Neuronal stem cell (in vitro differentiated cells): Measurements from ENCODE around the gene ADCY10.

ENCODE experiments used
- DNase-seq: peaks from one replicate; pipeline ENCODE4 v3.0.0-alpha.2; 2013; ENCODE audit warnings: low spot score
- H2AFZ ChIP-seq: one replicate; pipeline ENCODE4 v1.6.1; 2013; ENCODE audit warnings: mild to moderate bottlenecking, low read length, inconsistent platforms
- H2AK5ac ChIP-seq: 2 replicates; pipeline ENCODE4 v1.6.1; 2013; ENCODE audit warnings: low read depth, mild to moderate bottlenecking, inconsistent platforms, low read length, moderate library complexity, mixed read lengths
- H2BK120ac ChIP-seq: 2 replicates; pipeline ENCODE4 v1.6.1; 2013; ENCODE audit warnings: low read depth, mild to moderate bottlenecking, inconsistent platforms, low read length, moderate library complexity, mixed read lengths
- H2BK12ac ChIP-seq: one replicate; pipeline ENCODE4 v1.6.1; 2013; ENCODE audit warnings: low read length, inconsistent platforms
- H2BK15ac ChIP-seq: 2 replicates; pipeline ENCODE4 v1.6.1; 2013; ENCODE audit warnings: mild to moderate bottlenecking, low read length, inconsistent platforms, mixed read lengths
- H2BK5ac ChIP-seq: one replicate; pipeline ENCODE4 v1.6.1; 2013; ENCODE audit warnings: inconsistent platforms, mild to moderate bottlenecking, low read length, moderate library complexity
- H3K14ac ChIP-seq: one replicate; pipeline ENCODE4 v1.6.1; 2013; ENCODE audit warnings: low read length, inconsistent platforms
- H3K18ac ChIP-seq: 2 replicates; pipeline ENCODE4 v1.6.1; 2013; ENCODE audit warnings: low read length, inconsistent platforms
- H3K23ac ChIP-seq: 2 replicates; pipeline ENCODE4 v1.6.1; 2013; ENCODE audit warnings: low read depth, mild to moderate bottlenecking, mixed read lengths, low read length, inconsistent platforms; ENCODE audit not compliant: poor library complexity
- H3K27ac ChIP-seq: replicated peaks from 3 replicates; pipeline ENCODE4 v1.5.1; 2013; ENCODE audit warnings: low read length, inconsistent platforms
- H3K27me3 ChIP-seq, 3 experiments: 2 replicates each; pipeline ENCODE4 v1.6.1; 2013; ENCODE audit warnings: low read length in 3 of 3, mild to moderate bottlenecking in 2 of 3, inconsistent platforms in 1 of 3, low read depth in 1 of 3, mixed read lengths in 1 of 3, moderate library complexity in 1 of 3; ENCODE audit not compliant: control insufficient read depth in 3 of 3, insufficient read depth in 3 of 3
- H3K36me3 ChIP-seq, 2 donors: replicated peaks in 1 of 2; 2 replicates each; pipeline ENCODE4 v1.6.1; 2013; ENCODE audit warnings: low read length in 2 of 2; ENCODE audit not compliant: control insufficient read depth in 2 of 2, insufficient read depth in 2 of 2
- H3K4ac ChIP-seq: 2 replicates; pipeline ENCODE4 v1.6.1; 2013; ENCODE audit warnings: inconsistent platforms, mild to moderate bottlenecking, low read length, moderate library complexity
- H3K4me1 ChIP-seq, 2 donors: 1 replicate in 1 of 2; 2 replicates in 1 of 2; pipeline ENCODE4 v1.6.1; 2013; ENCODE audit warnings: low read length in 2 of 2, low read depth in 1 of 2; ENCODE audit not compliant: control insufficient read depth in 2 of 2, insufficient read depth in 1 of 2
- H3K4me2 ChIP-seq: one replicate; pipeline ENCODE4 v1.6.1; 2013; ENCODE audit warnings: mild to moderate bottlenecking, low read length, inconsistent platforms; ENCODE audit not compliant: insufficient read depth, poor library complexity, severe bottlenecking
- H3K4me3 ChIP-seq, 2 donors: 2 replicates each; pipeline ENCODE4 v1.5.1; 2013; ENCODE audit warnings: low read length in 2 of 2, mild to moderate bottlenecking in 2 of 2, inconsistent platforms in 1 of 2, moderate library complexity in 1 of 2
- H3K79me1 ChIP-seq: one replicate; pipeline ENCODE4 v1.6.1; 2013; ENCODE audit warnings: low read depth, mild to moderate bottlenecking, inconsistent platforms, low read length, moderate library complexity
- H3K9ac ChIP-seq: one replicate; pipeline ENCODE4 v1.6.1; 2013; ENCODE audit warnings: mild to moderate bottlenecking, low read depth, low read length, inconsistent platforms; ENCODE audit not compliant: poor library complexity
- H3K9me3 ChIP-seq, 2 donors: replicated peaks in 1 of 2; 2 replicates each; pipeline versions ENCODE3 to v1.6.1; 2013; ENCODE audit warnings: low read length in 2 of 2, mild to moderate bottlenecking in 2 of 2, inconsistent platforms in 1 of 2, low read depth in 1 of 2, mixed read lengths in 1 of 2, moderate library complexity in 1 of 2; ENCODE audit not compliant: control insufficient read depth in 2 of 2, insufficient read depth in 1 of 2
- H4K8ac ChIP-seq: one replicate; pipeline ENCODE4 v1.6.1; 2013; ENCODE audit warnings: low read depth, mild to moderate bottlenecking, inconsistent platforms, low read length, moderate library complexity
- H4K91ac ChIP-seq: one replicate; pipeline ENCODE4 v1.6.1; 2013; ENCODE audit warnings: low read length, low read depth, mild to moderate bottlenecking, inconsistent platforms; ENCODE audit not compliant: poor library complexity
- WGBS, 2 donors: extraction: QIAGEN DNeasy Blood & Tissue Kit; methylation state at CpG; one replicate each; pipeline ENCODE4 v1.1.7; 2013; ENCODE audit warnings: missing lambda C conversion rate in 2 of 2, mixed read lengths in 1 of 2; ENCODE audit not compliant: insufficient read length in 2 of 2, insufficient replicate concordance in 1 of 2; ENCODE audit errors: extremely low coverage in 2 of 2; 5-methylcytosine and 5-hydroxymethylcytosine counted together

Gene ADCY10

DNA sequence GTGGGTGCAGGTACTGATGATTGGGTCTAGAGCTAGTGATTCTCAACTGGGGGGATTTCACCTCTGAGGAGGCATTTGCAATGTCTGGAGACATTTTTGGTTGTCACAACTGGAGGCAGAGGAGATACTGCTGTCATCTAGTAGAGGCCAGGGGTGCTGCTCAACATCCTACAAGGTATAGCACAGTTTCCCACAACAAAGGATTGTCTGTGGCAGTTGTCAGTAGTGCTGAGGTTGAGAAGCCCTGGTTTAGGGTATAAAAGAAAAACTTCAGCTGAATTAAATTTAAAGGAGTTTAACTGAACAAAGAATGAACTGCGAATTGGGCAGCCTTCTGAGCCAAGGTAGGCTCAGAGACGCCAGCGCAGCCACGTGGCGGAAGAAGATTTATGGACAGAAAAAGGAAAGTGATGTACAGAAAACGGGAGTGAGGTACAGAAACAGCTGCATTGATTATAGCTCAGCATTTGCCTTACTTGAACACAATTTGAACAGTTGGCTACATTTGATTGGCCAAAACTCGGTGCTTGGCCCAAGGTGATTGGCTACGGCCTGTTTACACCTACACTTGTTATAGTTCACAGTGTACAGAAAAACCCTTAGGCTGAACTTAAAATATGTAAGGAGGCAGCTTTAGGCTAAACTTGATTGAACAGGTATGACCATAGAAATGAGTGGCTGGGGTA is 151.7 kb downstream of the ADCY10 start:
- H2BK120ac ChIP-seq, result no peak overlapping the region
- H3K4me1 ChIP-seq, result peaks cover 0 to 2% of the 10 kb centered on the region in 2 donors
- no peak overlapping the region for H2AK5ac ChIP-seq
- H3K23ac ChIP-seq, result no peak overlapping the region
- peaks cover 4 to 18% of the 10 kb centered on the region in 2 donors for H3K36me3 ChIP-seq
- no peak overlapping the region for H3K27ac ChIP-seq
- H4K91ac ChIP-seq, result no peak overlapping the region
- no peak overlapping the region for H3K4me3 ChIP-seq
- H3K27me3 ChIP-seq, result no peaks in the 10 kb centered on the region
- H3K18ac ChIP-seq, result no peak overlapping the region
- no peak for DNase-seq
- H3K79me1 ChIP-seq, result peaks cover 2% of the 10 kb centered on the region
- no peak overlapping the region for H3K9ac ChIP-seq
- no peaks in the 10 kb centered on the region for H3K9me3 ChIP-seq
- no peak overlapping the region for H4K8ac ChIP-seq
- H2BK15ac ChIP-seq, result no peak overlapping the region
- no peak overlapping the region for H3K4me2 ChIP-seq
- WGBS, 2 donors, result no CpG with 5 or more reads among the region's 8 CpGs
- no peak overlapping the region for H2BK5ac ChIP-seq
- no peak overlapping the region for H2BK12ac ChIP-seq
- no peak overlapping the region for H3K14ac ChIP-seq
- no peak overlapping the region for H3K4ac ChIP-seq
- no peak overlapping the region for H2AFZ ChIP-seq

DNA sequence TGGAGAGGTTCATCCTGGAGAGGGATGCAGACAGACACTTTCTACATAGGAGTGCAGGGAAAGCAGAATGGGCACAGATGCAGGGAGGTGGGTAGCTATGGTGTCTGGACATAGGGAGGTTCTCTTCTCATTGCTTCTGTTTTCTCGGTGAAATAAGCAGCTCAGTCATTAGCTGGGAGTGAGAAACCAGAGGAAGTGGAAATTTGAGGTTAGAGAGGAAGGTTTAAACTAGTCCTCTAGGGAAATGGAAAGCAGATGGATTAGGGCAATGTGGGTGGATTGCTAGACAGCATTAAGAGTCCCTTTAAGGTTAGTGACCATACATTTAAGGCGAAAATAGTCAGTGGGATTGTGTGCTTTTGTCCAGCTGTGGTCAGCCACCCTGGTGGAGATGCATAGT is 152.5 kb downstream of the ADCY10 start:
- Histone ChIP-seq H3K4me3 (no peak overlapping the region), H3K27ac (no peak overlapping the region), H3K4me2 (no peak overlapping the region), H3K14ac (no peak overlapping the region), H3K4ac (no peak overlapping the region), H3K9ac (no peak overlapping the region), H2AFZ (no peak overlapping the region), H3K4me1 (peaks cover 0 to 5% of the 10 kb centered on the region in 2 donors), H2AK5ac (no peak overlapping the region), H3K36me3 (peaks cover 2 to 9% of the 10 kb centered on the region in 2 donors), H2BK5ac (no peak overlapping the region), H3K23ac (no peak overlapping the region), H3K9me3 (no peaks in the 10 kb centered on the region), H4K91ac (no peak overlapping the region), H3K27me3 (no peaks in the 10 kb centered on the region), H2BK12ac (no peak overlapping the region), H4K8ac (no peak overlapping the region), H3K79me1 (peaks cover 2% of the 10 kb centered on the region), H3K18ac (no peak overlapping the region), H2BK15ac (no peak overlapping the region), H2BK120ac (no peak overlapping the region)
- no CpG with 5 or more reads among the region's 2 CpGs for WGBS, 2 donors
- DNase-seq, result no peak
